Liver (tissue), 9 donors: ENCODE measurements around the gene CDC42SE2. TPM values are rescaled to one million over a fixed set of nuclear protein-coding genes. Genes with fewer than 3 reads are reported as not detected.

Source experiments
- DNase-seq: peaks from one replicate; pipeline ENCODE4 v3.0.0-alpha.2; 2017; ENCODE audit warnings: low spot score
- H3K27ac ChIP-seq, 2 donors: one replicate each; pipeline ENCODE4 v1.7.0; 2013; ENCODE audit warnings: inconsistent platforms in 2 of 2, low read length in 2 of 2, control low read depth in 1 of 2, low read depth in 1 of 2, mild to moderate bottlenecking in 1 of 2
- H3K27me3 ChIP-seq, 4 donors: one replicate each; pipeline versions ENCODE4 v1.6.1 to v1.7.0; 2013; ENCODE audit warnings: low read length in 3 of 4, inconsistent platforms in 1 of 4, mild to moderate bottlenecking in 1 of 4, moderate library complexity in 1 of 4; ENCODE audit not compliant: control insufficient read depth in 4 of 4, insufficient read depth in 4 of 4
- H3K36me3 ChIP-seq, 4 donors: one replicate each; pipeline versions ENCODE4 v1.6.1 to v1.7.0; 2013; ENCODE audit warnings: low read length in 3 of 4, mild to moderate bottlenecking in 3 of 4, low read depth in 1 of 4, moderate library complexity in 1 of 4; ENCODE audit not compliant: control insufficient read depth in 4 of 4, insufficient read depth in 3 of 4
- H3K4me1 ChIP-seq, 4 donors: one replicate each; pipeline versions ENCODE4 v1.6.1 to v1.7.0; 2013; ENCODE audit warnings: low read length in 3 of 4, mild to moderate bottlenecking in 3 of 4, moderate library complexity in 1 of 4; ENCODE audit not compliant: control insufficient read depth in 4 of 4, insufficient read depth in 4 of 4
- H3K4me3 ChIP-seq, 3 donors: one replicate each; pipeline versions ENCODE4 v1.6.1 to v1.7.0; 2013; ENCODE audit warnings: low read length in 3 of 3, control low read depth in 1 of 3, low read depth in 1 of 3, mild to moderate bottlenecking in 1 of 3
- H3K9ac ChIP-seq, 2 donors: one replicate each; pipeline ENCODE4 v1.7.0; 2013; ENCODE audit warnings: low read length in 2 of 2, mild to moderate bottlenecking in 2 of 2, moderate library complexity in 2 of 2, control low read depth in 1 of 2, low read depth in 1 of 2
- H3K9me3 ChIP-seq, 4 donors: one replicate each; pipeline versions ENCODE4 v1.6.1 to v1.7.0; 2013; ENCODE audit warnings: low read length in 3 of 4; ENCODE audit not compliant: control insufficient read depth in 4 of 4
- EGR1 ChIP-seq, 2 donors: IDR thresholded peaks; 2 replicates each; pipeline ENCODE4 v1.6.1; 2016 to 2018; ENCODE audit warnings: antibody characterized with exemption in 2 of 2, low read depth in 2 of 2
- FOXA1 ChIP-seq: IDR thresholded peaks from 2 replicates; pipeline ENCODE4 v1.6.1; 2016; ENCODE audit warnings: antibody characterized with exemption
- FOXA2 ChIP-seq: IDR thresholded peaks from 2 replicates; pipeline ENCODE4 v1.6.1; 2016; ENCODE audit warnings: antibody characterized with exemption
- GABPA ChIP-seq, 2 donors: IDR thresholded peaks in 1 of 2; conservative IDR thresholded peaks in 1 of 2; 2 replicates each; pipeline ENCODE4 v1.6.1; 2016; ENCODE audit warnings: antibody characterized with exemption in 2 of 2, mild to moderate bottlenecking in 1 of 2, moderate library complexity in 1 of 2
- HNF4A ChIP-seq, 2 donors: conservative IDR thresholded peaks; 2 replicates each; pipeline ENCODE4 v1.6.1; 2016; ENCODE audit warnings: antibody characterized with exemption in 2 of 2, mild to moderate bottlenecking in 2 of 2
- HNF4G ChIP-seq: IDR thresholded peaks from 2 replicates; pipeline ENCODE4 v1.6.1; 2016; ENCODE audit warnings: antibody characterized with exemption
- JUND ChIP-seq, 2 donors: IDR thresholded peaks; 2 replicates each; pipeline ENCODE4 v1.6.1; 2016; ENCODE audit warnings: antibody characterized with exemption in 2 of 2
- NR2F2 ChIP-seq: IDR thresholded peaks from 2 replicates; pipeline ENCODE4 v1.6.1; 2016; ENCODE audit warnings: antibody characterized with exemption
- RAD21 ChIP-seq, 2 donors: IDR thresholded peaks; 2 replicates each; pipeline ENCODE4 v1.6.1; 2016; ENCODE audit warnings: antibody characterized with exemption in 2 of 2, mild to moderate bottlenecking in 2 of 2
- RXRA ChIP-seq, 2 donors: IDR thresholded peaks; 2 replicates each; pipeline ENCODE4 v1.6.1; 2017 to 2018; ENCODE audit warnings: antibody characterized with exemption in 2 of 2, mild to moderate bottlenecking in 1 of 2
- SP1 ChIP-seq: IDR thresholded peaks from 2 replicates; pipeline ENCODE4 v1.6.1; 2018; ENCODE audit warnings: antibody characterized with exemption, mild to moderate bottlenecking
- TAF1 ChIP-seq: conservative IDR thresholded peaks from 2 replicates; pipeline ENCODE4 v1.6.1; 2016; ENCODE audit warnings: antibody characterized with exemption, mild to moderate bottlenecking
- YY1 ChIP-seq: IDR thresholded peaks from 2 replicates; pipeline ENCODE4 v1.6.1; 2016; ENCODE audit warnings: antibody characterized with exemption, mild to moderate bottlenecking
- WGBS: extraction: QIAGEN DNeasy Blood & Tissue Kit; methylation state at CpG from one replicate; pipeline ENCODE4 v1.1.7; 2013; 5-methylcytosine and 5-hydroxymethylcytosine counted together
- polyA plus RNA-seq, 2 donors: library from polyadenylated mRNA; stranded (reverse) in 1 of 2; unstranded in 1 of 2; fragments of 200-250 nt in 1 of 2; fragments of >200 nt in 1 of 2; fragmentation: Nextera tagmentation in 1 of 2; extraction: Ambion mirVana in 1 of 2; gene quantifications; one replicate each; pipeline versions ENCODE4 v1.2.1 to v1.2.3, GENCODE V29; 2013 to 2015
- total RNA-seq, 2 donors: library from RNA; depleted of rRNA; stranded (reverse); fragments of >200 nt; gene quantifications; one replicate each; pipeline ENCODE4 v1.2.3, GENCODE V29; 2014
- TF ChIP-seq, protein P1 (sequence below): IDR thresholded peaks from 2 replicates; pipeline ENCODE4 v1.6.1; 2016; ENCODE audit warnings: antibody characterized with exemption
- TF ChIP-seq, protein P2 (sequence below): IDR thresholded peaks from 2 replicates; pipeline ENCODE4 v1.6.1; 2016; ENCODE audit warnings: antibody characterized with exemption
- TF ChIP-seq, protein P3 (sequence below): IDR thresholded peaks from 2 replicates; pipeline ENCODE4 v1.6.1; 2016; ENCODE audit warnings: antibody characterized with exemption
- TF ChIP-seq, protein P4 (sequence below): IDR thresholded peaks from 2 replicates; pipeline ENCODE4 v1.6.1; 2016; ENCODE audit warnings: antibody characterized with exemption, mild to moderate bottlenecking
- donor health status: healthy.
- donor health status: healthy.
- donor health status: healthy.
- donor health status: healthy.
- donor health status: healthy.

Gene CDC42SE2
- total and polyA plus RNA-seq, 4 donors: 7.8 to 31.7 (median 17.0) TPM

DNA sequence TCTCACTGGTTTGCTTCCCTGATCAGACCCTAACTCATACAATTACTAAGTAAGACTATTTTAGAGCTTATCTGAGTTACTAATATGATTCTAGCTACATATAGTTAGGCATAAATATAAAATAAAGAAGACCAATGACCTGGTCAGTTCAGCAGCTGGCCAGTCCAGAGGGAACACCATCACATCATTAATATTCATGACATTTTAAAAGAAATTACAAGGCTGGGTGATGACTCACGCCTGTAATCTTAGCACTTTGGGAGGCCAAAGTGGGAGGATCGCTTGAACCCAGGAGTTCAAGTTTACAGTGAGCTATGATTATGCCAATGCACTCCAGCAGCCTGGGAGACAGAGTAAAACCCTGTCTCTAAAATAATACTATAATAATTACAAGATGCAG lies 37.0 kb upstream of the CDC42SE2 start (continued):
- no peak for TF ChIP-seq RXRA (IDR thresholded peaks at IDR 0.05)

DNA sequence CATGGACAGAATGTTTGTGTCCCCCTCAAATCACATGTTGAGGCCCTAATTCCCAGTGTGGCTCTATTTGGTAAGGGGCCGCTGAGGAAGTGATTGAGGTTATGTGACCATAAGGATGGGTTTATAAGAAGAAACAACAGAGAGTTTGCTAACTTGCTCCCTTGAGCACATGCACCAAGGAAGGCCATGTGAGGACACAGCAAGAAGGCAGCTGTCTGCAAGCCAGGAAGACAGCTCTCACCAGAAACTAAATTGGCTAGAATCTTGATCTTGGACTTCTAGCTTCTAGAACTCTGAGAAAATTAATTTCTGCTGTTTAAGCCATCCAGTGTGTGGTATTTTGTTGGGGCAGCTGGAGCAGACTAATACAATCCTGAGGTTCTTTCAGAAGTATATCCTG lies 35.2 kb upstream of the CDC42SE2 start:
- Histone ChIP-seq H3K9ac (no peak overlapping the region), H3K9me3 (no peaks in the 10 kb centered on the region), H3K27me3 (no peaks in the 10 kb centered on the region), H3K4me1 (no peaks in the 10 kb centered on the region), H3K27ac (no peak overlapping the region), H3K4me3 (no peak overlapping the region), H3K36me3 (no peaks in the 10 kb centered on the region)
- WGBS: 86% methylated on average over 1 of the region's 1 CpG
- no peak for DNase-seq
- TF ChIP-seq, protein P1, sequence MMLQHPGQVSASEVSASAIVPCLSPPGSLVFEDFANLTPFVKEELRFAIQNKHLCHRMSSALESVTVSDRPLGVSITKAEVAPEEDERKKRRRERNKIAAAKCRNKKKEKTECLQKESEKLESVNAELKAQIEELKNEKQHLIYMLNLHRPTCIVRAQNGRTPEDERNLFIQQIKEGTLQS: no peak
- TF ChIP-seq, protein P2, sequence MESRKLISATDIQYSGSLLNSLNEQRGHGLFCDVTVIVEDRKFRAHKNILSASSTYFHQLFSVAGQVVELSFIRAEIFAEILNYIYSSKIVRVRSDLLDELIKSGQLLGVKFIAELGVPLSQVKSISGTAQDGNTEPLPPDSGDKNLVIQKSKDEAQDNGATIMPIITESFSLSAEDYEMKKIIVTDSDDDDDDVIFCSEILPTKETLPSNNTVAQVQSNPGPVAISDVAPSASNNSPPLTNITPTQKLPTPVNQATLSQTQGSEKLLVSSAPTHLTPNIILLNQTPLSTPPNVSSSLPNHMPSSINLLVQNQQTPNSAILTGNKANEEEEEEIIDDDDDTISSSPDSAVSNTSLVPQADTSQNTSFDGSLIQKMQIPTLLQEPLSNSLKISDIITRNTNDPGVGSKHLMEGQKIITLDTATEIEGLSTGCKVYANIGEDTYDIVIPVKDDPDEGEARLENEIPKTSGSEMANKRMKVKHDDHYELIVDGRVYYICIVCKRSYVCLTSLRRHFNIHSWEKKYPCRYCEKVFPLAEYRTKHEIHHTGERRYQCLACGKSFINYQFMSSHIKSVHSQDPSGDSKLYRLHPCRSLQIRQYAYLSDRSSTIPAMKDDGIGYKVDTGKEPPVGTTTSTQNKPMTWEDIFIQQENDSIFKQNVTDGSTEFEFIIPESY: no peak
- TF ChIP-seq, protein P3, sequence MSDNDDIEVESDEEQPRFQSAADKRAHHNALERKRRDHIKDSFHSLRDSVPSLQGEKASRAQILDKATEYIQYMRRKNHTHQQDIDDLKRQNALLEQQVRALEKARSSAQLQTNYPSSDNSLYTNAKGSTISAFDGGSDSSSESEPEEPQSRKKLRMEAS: no peak
- no peak for TF ChIP-seq FOXA1
- TF ChIP-seq YY1: no peak
- TF ChIP-seq RXRA (IDR thresholded peaks at IDR 0.05): no peak
- TF ChIP-seq HNF4G: no peak
- TF ChIP-seq TAF1: no peak
- TF ChIP-seq RAD21 (IDR thresholded peaks at IDR 0.05): no peak
- TF ChIP-seq, protein P4, sequence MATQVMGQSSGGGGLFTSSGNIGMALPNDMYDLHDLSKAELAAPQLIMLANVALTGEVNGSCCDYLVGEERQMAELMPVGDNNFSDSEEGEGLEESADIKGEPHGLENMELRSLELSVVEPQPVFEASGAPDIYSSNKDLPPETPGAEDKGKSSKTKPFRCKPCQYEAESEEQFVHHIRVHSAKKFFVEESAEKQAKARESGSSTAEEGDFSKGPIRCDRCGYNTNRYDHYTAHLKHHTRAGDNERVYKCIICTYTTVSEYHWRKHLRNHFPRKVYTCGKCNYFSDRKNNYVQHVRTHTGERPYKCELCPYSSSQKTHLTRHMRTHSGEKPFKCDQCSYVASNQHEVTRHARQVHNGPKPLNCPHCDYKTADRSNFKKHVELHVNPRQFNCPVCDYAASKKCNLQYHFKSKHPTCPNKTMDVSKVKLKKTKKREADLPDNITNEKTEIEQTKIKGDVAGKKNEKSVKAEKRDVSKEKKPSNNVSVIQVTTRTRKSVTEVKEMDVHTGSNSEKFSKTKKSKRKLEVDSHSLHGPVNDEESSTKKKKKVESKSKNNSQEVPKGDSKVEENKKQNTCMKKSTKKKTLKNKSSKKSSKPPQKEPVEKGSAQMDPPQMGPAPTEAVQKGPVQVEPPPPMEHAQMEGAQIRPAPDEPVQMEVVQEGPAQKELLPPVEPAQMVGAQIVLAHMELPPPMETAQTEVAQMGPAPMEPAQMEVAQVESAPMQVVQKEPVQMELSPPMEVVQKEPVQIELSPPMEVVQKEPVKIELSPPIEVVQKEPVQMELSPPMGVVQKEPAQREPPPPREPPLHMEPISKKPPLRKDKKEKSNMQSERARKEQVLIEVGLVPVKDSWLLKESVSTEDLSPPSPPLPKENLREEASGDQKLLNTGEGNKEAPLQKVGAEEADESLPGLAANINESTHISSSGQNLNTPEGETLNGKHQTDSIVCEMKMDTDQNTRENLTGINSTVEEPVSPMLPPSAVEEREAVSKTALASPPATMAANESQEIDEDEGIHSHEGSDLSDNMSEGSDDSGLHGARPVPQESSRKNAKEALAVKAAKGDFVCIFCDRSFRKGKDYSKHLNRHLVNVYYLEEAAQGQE: no peak
- TF ChIP-seq HNF4A (conservative IDR thresholded peaks at IDR 0.05): no peak
- TF ChIP-seq JUND (IDR thresholded peaks at IDR 0.05): no peak
- no peak for TF ChIP-seq NR2F2

DNA sequence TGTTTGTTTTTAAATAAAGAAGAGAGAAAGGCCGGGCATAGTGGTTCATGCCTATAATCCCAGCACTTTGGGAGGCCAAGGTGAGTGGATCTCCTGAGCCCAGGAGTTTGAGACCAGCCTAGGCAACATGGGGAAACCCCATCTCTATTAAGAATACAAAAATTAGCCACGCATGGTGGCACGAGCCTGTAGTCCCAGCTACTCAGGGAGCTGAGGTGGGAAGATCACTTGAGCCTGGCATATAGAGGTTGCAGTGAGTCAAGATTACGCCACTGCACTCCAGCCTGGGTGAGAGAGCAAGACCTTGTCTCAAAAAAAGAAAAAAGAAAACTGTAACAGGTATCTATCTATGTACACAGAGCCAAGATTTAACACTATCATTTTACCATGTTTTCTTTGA lies 34.2 kb upstream of the CDC42SE2 start:
- no peak for DNase-seq
- WGBS: 86% methylated on average over 4 of the region's 4 CpGs
- no peaks in the 10 kb centered on the region for H3K4me1 ChIP-seq
- H3K27ac ChIP-seq: no peak overlapping the region
- no peak overlapping the region for H3K4me3 ChIP-seq
- no peaks in the 10 kb centered on the region for H3K27me3 ChIP-seq
- H3K9me3 ChIP-seq: no peaks in the 10 kb centered on the region
- H3K36me3 ChIP-seq: no peaks in the 10 kb centered on the region
- H3K9ac ChIP-seq: no peak overlapping the region
- TF ChIP-seq, protein P1: no peak
- TF ChIP-seq EGR1 (IDR thresholded peaks at IDR 0.05; ENCODE audit: low read depth in 2 of 2): no peak
- TF ChIP-seq, protein P4: no peak
- no peak for TF ChIP-seq YY1
- no peak for TF ChIP-seq GABPA (IDR thresholded peaks at IDR 0.05 in 1 of 2, conservative IDR thresholded peaks at IDR 0.05 in 1 of 2)
- no peak for TF ChIP-seq NR2F2
- TF ChIP-seq, protein P2: no peak
- no peak for TF ChIP-seq FOXA2
- TF ChIP-seq RXRA (IDR thresholded peaks at IDR 0.05): no peak
- no peak for TF ChIP-seq RAD21 (IDR thresholded peaks at IDR 0.05)
- no peak for TF ChIP-seq TAF1
- no peak for TF ChIP-seq SP1
- no peak for TF ChIP-seq HNF4A (conservative IDR thresholded peaks at IDR 0.05)
